Neural cell (in vitro differentiated cells): Measurements from ENCODE around the gene ATP1A4. TPM values are rescaled to one million over a fixed set of nuclear protein-coding genes. Genes with fewer than 3 reads are reported as not detected.

ENCODE experiments used
- H2AFZ ChIP-seq: fragments of 200-600, 300-800 bp; sonication (generic), shearing (Covaris generic); 2 replicates; pipeline ENCODE4 v1.6.0; 2014; ENCODE audit warnings: low read depth, mild to moderate bottlenecking, antibody characterized with exemption, low read length, moderate library complexity
- H3F3A ChIP-seq: fragments of 200-600 bp; shearing (Covaris generic); 2 replicates; pipeline ENCODE4 v1.6.1; 2016; ENCODE audit warnings: mild to moderate bottlenecking, moderate library complexity, mixed read lengths, antibody characterized with exemption, low read length; ENCODE audit not compliant: insufficient read depth, poor library complexity, severe bottlenecking
- H3K27ac ChIP-seq: fragments of 200-600, 300-800 bp; sonication (generic), shearing (Covaris generic); 2 replicates; pipeline ENCODE4 v1.5.1; 2014; ENCODE audit warnings: mild to moderate bottlenecking, low read length, moderate library complexity
- H3K27me3 ChIP-seq: fragments of 300-800, 200-600 bp; sonication (generic), shearing (Covaris generic); 2 replicates; pipeline ENCODE4 v1.6.0; 2014; ENCODE audit warnings: mild to moderate bottlenecking, low read depth, low read length, moderate library complexity; ENCODE audit not compliant: insufficient read depth
- H3K36me3 ChIP-seq: fragments of 300-800, 200-600 bp; sonication (generic), shearing (Covaris generic); 2 replicates; pipeline ENCODE4 v1.5.1; 2014; ENCODE audit warnings: mild to moderate bottlenecking, antibody characterized with exemption, low read length, moderate library complexity; ENCODE audit not compliant: insufficient read depth
- H3K4me2 ChIP-seq: fragments of 300-800, 200-600 bp; sonication (generic), shearing (Covaris generic); 2 replicates; pipeline ENCODE4 v1.6.0; 2014; ENCODE audit warnings: mild to moderate bottlenecking, low read length
- H3K4me3 ChIP-seq: fragments of 300-800, 200-600 bp; sonication (generic), shearing (Covaris generic); 2 replicates; pipeline ENCODE4 v1.5.1; 2014; ENCODE audit warnings: mild to moderate bottlenecking, low read length, moderate library complexity
- H3K79me2 ChIP-seq: fragments of 200-600 bp; shearing (Covaris generic); replicated peaks from 2 replicates; pipeline ENCODE4 v1.6.0; 2014; ENCODE audit warnings: mild to moderate bottlenecking, low read length, moderate library complexity; ENCODE audit not compliant: insufficient read depth
- H3K9ac ChIP-seq: fragments of 300-800, 200-600 bp; sonication (generic), shearing (Covaris generic); 2 replicates; pipeline ENCODE4 v1.6.1; 2016; ENCODE audit warnings: mild to moderate bottlenecking, low read length, mixed read lengths
- H3K9me2 ChIP-seq: fragments of 200-600 bp; shearing (Covaris generic); 2 replicates; pipeline ENCODE4 v1.6.1; 2016; ENCODE audit warnings: mild to moderate bottlenecking, low read length, mixed read lengths; ENCODE audit not compliant: insufficient read depth
- H3K9me3 ChIP-seq: fragments of 200-600, 300-800 bp; sonication (generic), shearing (Covaris generic); 2 replicates; pipeline ENCODE4 v1.6.1; 2016; ENCODE audit warnings: mild to moderate bottlenecking, mixed run types, low read length, moderate library complexity, mixed read lengths
- H4K20me1 ChIP-seq: fragments of 200-600 bp; shearing (Covaris generic); 2 replicates; pipeline ENCODE4 v1.6.1; 2016; ENCODE audit warnings: mild to moderate bottlenecking, mixed run types; ENCODE audit not compliant: insufficient read depth
- CTCF ChIP-seq: fragments of 450-650 bp; IDR thresholded peaks from 2 replicates; pipeline ENCODE4 v1.5.1; 2014; ENCODE audit warnings: antibody characterized with exemption, mild to moderate bottlenecking, moderate library complexity; ENCODE audit not compliant: poor library complexity, severe bottlenecking
- EP300 ChIP-seq: fragments of 450-650 bp; conservative IDR thresholded peaks from 2 replicates; pipeline ENCODE4 v1.6.1; 2014; ENCODE audit warnings: antibody characterized with exemption, mild to moderate bottlenecking, moderate library complexity; ENCODE audit not compliant: poor library complexity, severe bottlenecking
- EZH2 ChIP-seq: fragments of 200-600, 300-800 bp; shearing (Covaris generic), sonication (generic); IDR thresholded peaks from 2 replicates; pipeline ENCODE4 v1.6.1; 2014; ENCODE audit warnings: antibody characterized with exemption, low read length, borderline replicate concordance, mild to moderate bottlenecking; ENCODE audit not compliant: insufficient read depth, poor library complexity, severe bottlenecking
- MXI1 ChIP-seq: fragments of 450-650 bp; conservative IDR thresholded peaks from 2 replicates; pipeline ENCODE4 v1.6.1; 2014; ENCODE audit warnings: antibody characterized with exemption, mild to moderate bottlenecking; ENCODE audit not compliant: poor library complexity, severe bottlenecking
- POLR2AphosphoS5 ChIP-seq: IDR thresholded peaks from 2 replicates; pipeline ENCODE4 v1.6.1; 2012
- RAD21 ChIP-seq: fragments of 450-650 bp; conservative IDR thresholded peaks from 2 replicates; pipeline ENCODE4 v1.6.1; 2014; ENCODE audit warnings: antibody characterized with exemption, mild to moderate bottlenecking, moderate library complexity
- REST ChIP-seq: IDR thresholded peaks from 2 replicates; pipeline ENCODE4 v1.6.1; 2012; ENCODE audit warnings: borderline replicate concordance
- SMC3 ChIP-seq: fragments of 450-650 bp; conservative IDR thresholded peaks from 2 replicates; pipeline ENCODE4 v1.6.1; 2014; ENCODE audit warnings: antibody characterized with exemption, mild to moderate bottlenecking, moderate library complexity; ENCODE audit not compliant: poor library complexity
- TAF1 ChIP-seq: IDR thresholded peaks from 2 replicates; pipeline ENCODE4 v1.6.1; 2012; ENCODE audit warnings: low read depth
- polyA plus RNA-seq: library from polyadenylated mRNA; depleted of rRNA; stranded (reverse); fragments of >200 nt; gene quantifications from 2 replicates; pipeline ENCODE4 v1.2.3, GENCODE V29; 2014

Gene ATP1A4
- polyA plus RNA-seq, 1 donor from 2014 or later, result not detected

- Histone ChIP-seq H2AFZ (no peak overlapping the region), H3K27ac (no peak overlapping the region), H3K27me3 (no peaks in the 10 kb centered on the region), H3K79me2 (no peaks in the 10 kb centered on the region), H3K36me3 (peaks cover 4% of the 10 kb centered on the region), H3K9ac (no peak overlapping the region), H3K9me2 (no peaks in the 10 kb centered on the region), H4K20me1 (no peaks in the 10 kb centered on the region), H3K9me3 (no peaks in the 10 kb centered on the region), H3F3A (no peaks in the 10 kb centered on the region), H3K4me3 (no peak overlapping the region), H3K4me2 (no peak overlapping the region)
- no peak for TF ChIP-seq SMC3
- TF ChIP-seq POLR2AphosphoS5, result no peak
- no peak for TF ChIP-seq TAF1
- TF ChIP-seq REST, result no peak
- TF ChIP-seq MXI1, result no peak
- TF ChIP-seq EP300, result no peak
- no peak for TF ChIP-seq EZH2
- TF ChIP-seq CTCF, result no peak
- TF ChIP-seq RAD21, result no peak
Observed at GRCh38 chr1:160227034-160227433, 75.6 kb downstream of the ATP1A4 start.

GRCh38 chr1:160227561-160227960 is 76.2 kb downstream of the ATP1A4 start:
- Histone ChIP-seq H3K4me2 (no peak overlapping the region), H3K4me3 (no peak overlapping the region), H3F3A (no peaks in the 10 kb centered on the region), H3K9ac (no peak overlapping the region), H3K36me3 (peaks cover 4% of the 10 kb centered on the region), H3K79me2 (no peaks in the 10 kb centered on the region), H3K27ac (no peak overlapping the region), H2AFZ (no peak overlapping the region), H4K20me1 (no peaks in the 10 kb centered on the region), H3K27me3 (no peaks in the 10 kb centered on the region), H3K9me3 (no peaks in the 10 kb centered on the region), H3K9me2 (no peaks in the 10 kb centered on the region)
- TF ChIP-seq REST, result no peak
- no peak for TF ChIP-seq POLR2AphosphoS5
- TF ChIP-seq CTCF, result no peak
- TF ChIP-seq EZH2, result no peak
- no peak for TF ChIP-seq TAF1
- TF ChIP-seq MXI1, result no peak
- TF ChIP-seq EP300, result no peak
- TF ChIP-seq RAD21, result no peak
- no peak for TF ChIP-seq SMC3
